ENCODE results near the gene PGLYRP4. TPM values are rescaled to one million over a fixed set of nuclear protein-coding genes. Genes with fewer than 3 reads are reported as not detected.

PGLYRP4 gene
- polyA plus RNA-seq, 4 donors: not detected

DNA sequence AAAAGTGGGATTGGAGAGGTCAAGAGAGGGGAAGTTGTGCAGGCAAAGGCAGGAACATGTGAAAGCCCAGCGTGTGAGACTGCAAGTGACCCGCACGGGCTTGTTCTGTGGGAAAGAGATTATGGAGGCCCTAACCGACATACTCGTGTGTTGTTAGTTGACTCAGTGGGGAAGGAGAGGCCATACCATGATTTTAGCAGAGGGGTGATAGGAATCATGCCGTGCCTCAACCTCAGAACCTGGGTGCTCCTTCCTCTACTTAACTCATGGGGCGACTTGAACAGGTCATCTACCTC lies 55.2 kb downstream of the PGLYRP4 start:
- DNase-seq (ENCODE audit: low read depth in 4 of 4, low spot score in 3 of 4): no peak

- no peak for DNase-seq (ENCODE audit: low read depth in 4 of 4, low spot score in 3 of 4)
These were observed 55.7 kb downstream of the PGLYRP4 start for GRCh38 chr1:153292740-153293479.

DNA sequence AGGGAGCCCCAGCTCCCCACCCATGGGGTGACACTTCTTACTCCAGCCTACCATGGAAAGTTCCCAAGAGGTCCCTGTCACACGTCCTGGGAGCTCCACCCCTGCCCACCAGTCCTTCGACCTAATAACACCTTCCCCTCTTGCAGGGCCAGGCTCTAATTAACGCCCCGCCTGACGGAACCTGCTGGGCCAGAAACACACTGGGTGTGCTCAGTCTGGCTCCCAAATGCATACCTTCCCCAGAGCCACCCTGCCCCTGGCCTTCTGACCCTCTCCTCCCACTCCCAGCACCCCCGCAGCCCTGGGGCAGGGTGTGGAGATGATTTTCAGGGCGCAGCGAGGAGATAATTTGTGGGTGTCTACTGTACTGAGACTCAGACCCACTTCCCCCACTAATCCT lies 56.5 kb downstream of the PGLYRP4 start:
- DNase-seq (ENCODE audit: low read depth in 4 of 4, low spot score in 3 of 4): no peak

GRCh38 chr1:153291514-153291913 lies 57.1 kb downstream of the PGLYRP4 start:
- no peak for DNase-seq (ENCODE audit: low read depth in 4 of 4, low spot score in 3 of 4)

- DNase-seq (ENCODE audit: low read depth in 4 of 4, low spot score in 3 of 4): no peak
These were observed 59.9 kb downstream of the PGLYRP4 start for GRCh38 chr1:153288634-153289275.

Other genes with a start within 250 kb of the PGLYRP4 start
- not detected for gene SPRR2F, start 235.3 kb downstream of the PGLYRP4 start, polyA plus RNA-seq (ENCODE audit: insufficient read length in 4 of 4)
- gene SPRR2G, start 198.0 kb downstream of the PGLYRP4 start, polyA plus RNA-seq (ENCODE audit: insufficient read length in 4 of 4): not detected
- gene LELP1, start 145.4 kb downstream of the PGLYRP4 start, polyA plus RNA-seq (ENCODE audit: insufficient read length in 4 of 4): not detected
- gene PRR9, start 131.3 kb downstream of the PGLYRP4 start, polyA plus RNA-seq (ENCODE audit: insufficient read length in 4 of 4): not detected
- not detected for gene LORICRIN, start 89.2 kb downstream of the PGLYRP4 start, polyA plus RNA-seq (ENCODE audit: insufficient read length in 4 of 4)
- gene PGLYRP3, start 35.9 kb downstream of the PGLYRP4 start, polyA plus RNA-seq (ENCODE audit: insufficient read length in 4 of 4): not detected
- gene S100A9, start 9.0 kb upstream of the PGLYRP4 start, polyA plus RNA-seq (ENCODE audit: insufficient read length in 4 of 4): 10 to 100 TPM in 3 of 4 donors, 1 to 10 TPM in 1; 7.8 to 23.3 (median 18.2) TPM
- gene S100A12, start 26.8 kb upstream of the PGLYRP4 start, polyA plus RNA-seq (ENCODE audit: insufficient read length in 4 of 4): 1 to 10 TPM in 3 of 4 donors, not detected in 1; 1.3 to 2.8 (median 2.3) TPM
- gene S100A8, start 42.2 kb upstream of the PGLYRP4 start, polyA plus RNA-seq (ENCODE audit: insufficient read length in 4 of 4): 10 to 100 TPM in 2 of 4 donors, 1 to 10 TPM in 2; 4.5 to 15.2 (median 10.9) TPM
- not detected for gene S100A7A, start 67.7 kb upstream of the PGLYRP4 start, polyA plus RNA-seq (ENCODE audit: insufficient read length in 4 of 4)
- under 1 TPM in 3 of 4 donors, not detected in 1; 0.21 to 0.96 (median 0.67) TPM for gene S100A7, start 111.8 kb upstream of the PGLYRP4 start, polyA plus RNA-seq (ENCODE audit: insufficient read length in 4 of 4)
- 100 to 1,000 TPM; 168 to 309 (median 231) TPM for gene S100A6, start 187.2 kb upstream of the PGLYRP4 start, polyA plus RNA-seq (ENCODE audit: insufficient read length in 4 of 4)
- gene S100A5, start 192.1 kb upstream of the PGLYRP4 start, polyA plus RNA-seq (ENCODE audit: insufficient read length in 4 of 4): 1 to 10 TPM in 1 of 4 donors, under 1 TPM in 3; 0.70 to 1.1 (median 0.89) TPM
- gene S100A4, start 197.0 kb upstream of the PGLYRP4 start, polyA plus RNA-seq (ENCODE audit: insufficient read length in 4 of 4): 10 to 100 TPM; 31.2 to 62.0 (median 37.8) TPM
- gene S100A3, start 200.4 kb upstream of the PGLYRP4 start, polyA plus RNA-seq (ENCODE audit: insufficient read length in 4 of 4): under 1 TPM in 3 of 4 donors, not detected in 1; 0.24 to 0.41 (median 0.35) TPM
- gene S100A2, start 217.0 kb upstream of the PGLYRP4 start, polyA plus RNA-seq (ENCODE audit: insufficient read length in 4 of 4): 10 to 100 TPM in 1 of 4 donors, 1 to 10 TPM in 3; 6.2 to 11.8 (median 8.0) TPM